ENCODE data around the gene LCP2. TPM values are rescaled to one million over a fixed set of nuclear protein-coding genes. Genes with fewer than 3 reads are reported as not detected.

LCP2 gene
- polyA plus RNA-seq, 3 donors, result 2.7 to 3.1 (median 3.0) TPM

DNA sequence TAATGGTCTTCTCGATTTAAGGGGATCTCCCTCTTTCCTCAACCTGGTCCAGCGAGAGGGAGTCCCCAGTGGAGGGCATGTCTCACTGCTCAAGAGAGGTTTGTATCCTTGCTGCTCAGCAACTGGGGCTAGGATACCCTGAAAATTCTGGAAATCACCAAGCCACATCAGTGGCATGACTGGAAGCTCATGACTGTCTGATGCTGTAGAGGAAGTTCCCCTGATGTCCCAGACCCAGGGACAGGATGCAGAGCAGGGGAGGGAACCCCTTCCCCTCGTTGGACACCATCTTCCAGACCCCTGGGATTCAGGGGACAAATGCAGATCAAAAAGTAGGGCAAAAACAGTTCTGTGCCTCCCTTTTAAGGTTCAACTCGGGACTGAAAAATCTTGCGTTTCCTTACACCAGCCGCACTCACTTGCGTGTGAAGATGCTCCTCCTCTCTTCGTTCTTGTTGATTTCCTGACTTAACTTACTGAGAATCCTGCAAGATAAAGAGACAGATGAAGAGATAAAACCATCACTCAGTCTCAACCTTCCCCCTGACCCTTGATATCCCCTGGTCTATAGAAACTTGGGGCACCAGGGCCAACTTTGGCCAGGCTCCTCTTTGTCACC lies 22.1 kb downstream of the LCP2 start:
- no peak for DNase-seq

DNA sequence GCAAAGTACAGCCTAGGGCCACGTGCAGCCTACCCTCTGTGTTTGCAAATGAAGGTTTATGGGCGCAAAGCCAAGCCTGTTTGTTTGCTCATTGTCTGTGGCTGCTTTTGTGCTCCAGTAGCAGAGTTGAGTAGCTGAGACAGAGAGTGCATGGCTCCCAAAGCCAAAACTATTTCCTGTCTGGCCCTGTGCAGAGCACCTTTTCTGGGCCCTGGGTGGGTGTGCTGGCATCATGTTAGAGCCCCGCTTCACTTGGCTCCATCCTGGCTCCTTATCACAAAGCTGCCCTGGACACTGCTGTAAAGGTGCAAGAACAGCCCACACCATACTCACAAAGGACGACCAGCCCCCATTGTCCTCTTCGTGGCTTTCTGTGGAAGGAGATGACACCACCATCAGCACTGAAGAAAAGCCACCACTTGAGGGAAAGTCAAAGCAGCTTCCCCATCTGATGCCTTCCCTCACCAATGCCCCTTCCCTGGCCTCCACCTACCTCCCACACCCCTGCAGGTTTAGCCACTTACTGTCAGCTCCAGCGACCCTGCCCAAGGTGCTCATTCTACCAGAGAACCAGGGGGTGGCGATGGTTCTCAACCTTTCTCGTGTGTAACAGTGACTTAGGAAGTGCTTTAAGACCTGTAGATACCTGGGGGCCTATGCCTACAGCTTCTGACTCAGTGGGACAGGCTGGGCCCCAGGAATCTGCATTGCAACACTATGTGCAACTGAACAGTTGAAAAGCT lies 23.4 kb downstream of the LCP2 start:
- no peak for DNase-seq

DNA sequence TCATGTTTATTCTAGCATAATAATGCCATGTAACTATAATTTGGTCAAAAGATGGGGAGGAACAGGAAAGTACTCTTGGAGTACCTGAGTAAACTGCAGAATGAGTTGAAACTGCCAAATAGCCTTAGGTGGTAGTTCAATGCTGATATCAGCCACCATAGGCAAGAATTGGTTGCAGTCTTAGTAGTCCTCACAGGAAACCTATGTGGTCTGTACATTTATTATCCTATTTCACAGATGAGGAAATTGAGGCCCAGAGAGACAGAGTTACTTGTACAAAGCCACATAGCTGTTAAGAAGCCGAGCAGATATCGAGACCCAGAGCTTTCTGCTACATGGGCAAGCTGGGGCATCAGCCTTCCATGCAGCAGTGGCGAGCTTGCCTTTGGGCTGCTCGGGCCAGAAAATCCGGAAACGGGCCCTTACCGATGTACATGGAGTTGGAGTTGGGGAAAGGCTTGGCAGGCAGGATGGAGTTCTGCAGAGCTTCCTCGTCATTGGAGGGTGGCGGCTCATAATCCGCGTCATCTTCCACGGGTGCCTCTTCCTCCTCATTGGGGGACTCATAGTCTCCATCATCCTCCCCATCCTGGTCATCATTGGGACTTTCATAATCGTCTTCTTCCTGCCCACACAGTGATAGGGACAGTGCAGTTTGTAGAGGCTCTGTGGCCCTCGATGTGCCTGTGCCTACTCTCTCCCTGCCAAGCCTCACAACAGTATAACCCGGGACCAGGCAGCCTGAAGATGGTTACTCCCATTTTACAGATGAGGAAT lies 27.1 kb downstream of the LCP2 start:
- no peak for DNase-seq

DNA sequence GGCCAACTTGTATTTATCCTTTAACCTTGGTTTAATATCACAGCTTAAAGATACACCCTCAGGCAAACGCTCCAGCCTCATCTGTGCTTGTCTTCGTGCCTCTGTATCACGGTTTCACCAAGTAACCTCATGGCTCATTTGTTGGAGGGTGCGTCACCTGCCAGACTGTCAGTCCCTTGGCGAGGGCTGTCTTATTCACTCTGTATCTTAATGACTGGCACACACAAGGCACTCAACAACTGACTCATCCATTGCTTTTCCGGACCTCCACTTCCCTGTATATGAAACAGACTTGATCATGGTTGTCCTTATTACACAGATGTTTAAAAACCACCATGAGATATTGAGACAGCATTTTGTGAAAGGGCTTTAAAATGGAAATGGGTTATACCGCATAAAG lies 28.0 kb downstream of the LCP2 start:
- no peak for DNase-seq

DNA sequence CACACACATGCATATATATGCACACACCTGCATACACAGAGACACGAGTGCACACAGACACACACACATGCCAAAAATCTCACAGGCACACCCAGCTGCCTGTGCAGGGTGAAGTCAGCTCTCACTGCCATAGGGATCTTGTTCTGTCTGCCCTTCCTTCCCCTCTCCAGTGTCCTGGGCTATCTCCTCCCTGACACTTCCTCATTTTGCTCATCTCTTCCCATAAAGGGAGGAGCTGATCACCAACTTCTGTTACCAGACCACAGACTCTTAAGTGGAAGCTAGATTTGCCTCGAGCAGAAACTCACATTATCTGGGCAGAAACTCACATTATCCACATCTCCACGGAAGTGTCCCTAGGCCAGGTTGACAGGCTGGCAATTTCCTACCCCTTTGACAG lies 28.7 kb downstream of the LCP2 start:
- DNase-seq, result no peak

DNA sequence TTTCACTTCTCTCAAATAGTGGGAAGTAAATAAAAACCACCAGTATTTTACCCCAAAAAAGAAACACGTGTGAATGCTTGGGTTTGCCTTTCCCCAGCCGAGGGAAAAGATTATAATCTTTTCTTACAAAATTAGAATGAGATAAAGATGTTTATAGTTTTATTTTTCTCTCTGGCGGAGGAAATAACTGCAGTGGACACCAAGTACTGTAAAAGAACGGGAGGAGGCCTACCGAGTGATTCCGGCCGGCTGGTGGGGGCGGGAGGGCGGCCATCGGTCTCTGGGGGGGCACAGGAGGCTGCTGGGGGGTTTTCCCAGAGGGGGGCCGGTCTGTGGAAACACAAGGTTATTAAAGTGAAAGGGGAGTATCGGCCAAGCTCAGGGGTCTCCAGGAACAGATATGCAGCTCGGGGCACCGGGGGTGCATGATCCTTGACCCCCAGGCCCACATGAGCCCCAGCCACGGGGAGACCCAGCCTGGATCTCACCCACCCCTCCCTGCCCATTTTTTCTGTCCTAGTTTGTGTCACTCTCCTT lies 29.4 kb downstream of the LCP2 start:
- no peak for DNase-seq

DNA sequence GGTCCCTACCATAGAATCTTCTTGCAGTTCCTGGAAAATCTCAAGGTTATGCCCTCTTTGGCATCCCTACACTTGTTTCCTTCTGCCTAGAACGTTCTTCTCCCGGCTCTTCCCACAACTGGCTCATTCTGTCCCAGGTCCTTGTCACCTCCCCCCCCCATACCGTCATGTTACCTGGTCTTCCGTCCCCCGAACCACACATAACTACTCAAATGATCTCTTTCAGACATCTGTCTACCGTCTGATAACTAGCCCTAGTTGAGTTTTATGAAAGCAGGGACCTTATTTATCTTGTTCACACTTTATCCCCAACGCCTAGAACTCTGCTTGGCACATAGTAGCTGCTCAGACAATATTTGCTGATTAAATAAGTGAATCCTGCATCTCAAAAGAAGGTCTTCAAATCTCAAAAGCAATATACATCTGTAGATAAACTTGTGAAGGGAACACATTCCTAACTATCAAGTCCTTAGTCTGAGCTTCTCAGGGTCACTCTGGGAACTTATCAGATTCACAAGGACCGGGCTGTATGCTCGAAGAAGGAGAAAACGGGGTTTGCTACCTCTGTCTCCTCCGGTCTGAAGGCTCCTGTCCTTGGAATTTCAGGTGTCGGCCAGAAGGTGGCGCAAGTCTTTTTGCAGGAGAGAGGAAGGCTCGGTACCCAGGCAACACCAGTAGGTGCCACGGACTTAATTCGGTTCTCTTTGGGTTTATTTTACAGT lies 30.0 kb downstream of the LCP2 start:
- peak; percentile 66 for DNase-seq

DNA sequence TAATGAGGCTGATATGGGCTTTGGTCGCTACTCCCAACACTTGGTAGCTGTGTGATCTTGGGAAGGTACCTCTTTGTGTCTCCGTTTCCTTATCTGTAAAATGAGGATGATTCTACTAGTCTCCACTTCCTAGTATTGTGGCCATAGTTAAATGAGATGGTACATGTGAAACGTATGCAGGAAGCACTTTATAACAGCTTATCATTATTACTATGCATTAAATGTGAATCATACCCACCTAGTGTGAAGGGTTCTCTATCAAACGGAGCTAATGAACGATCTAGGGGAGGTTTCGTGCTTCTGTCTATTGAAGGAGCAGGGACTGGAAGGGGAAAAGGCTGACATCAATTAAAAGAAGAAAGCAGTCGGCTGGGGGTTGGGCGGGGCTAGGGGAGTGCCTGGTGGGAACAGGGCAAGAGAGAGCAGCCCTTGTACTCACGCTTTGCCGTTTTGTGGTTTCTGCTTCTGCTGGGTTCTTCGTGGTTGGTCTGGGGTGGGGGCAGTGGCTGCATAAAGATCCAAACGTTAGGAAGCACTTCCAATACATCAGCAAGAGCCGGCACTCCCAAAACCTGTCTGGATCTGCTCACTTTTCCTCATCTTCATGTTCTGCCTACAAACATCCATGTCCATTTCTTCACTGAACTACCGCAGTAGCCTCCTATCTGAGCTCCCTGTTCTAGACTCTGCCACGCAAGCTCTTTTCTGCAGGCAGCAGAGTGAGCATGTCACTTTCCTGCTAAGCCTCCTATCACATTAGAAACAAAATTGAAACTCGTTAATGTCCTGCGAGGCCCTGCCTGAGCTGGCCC lies 30.8 kb downstream of the LCP2 start:
- DNase-seq, result no peak

DNA sequence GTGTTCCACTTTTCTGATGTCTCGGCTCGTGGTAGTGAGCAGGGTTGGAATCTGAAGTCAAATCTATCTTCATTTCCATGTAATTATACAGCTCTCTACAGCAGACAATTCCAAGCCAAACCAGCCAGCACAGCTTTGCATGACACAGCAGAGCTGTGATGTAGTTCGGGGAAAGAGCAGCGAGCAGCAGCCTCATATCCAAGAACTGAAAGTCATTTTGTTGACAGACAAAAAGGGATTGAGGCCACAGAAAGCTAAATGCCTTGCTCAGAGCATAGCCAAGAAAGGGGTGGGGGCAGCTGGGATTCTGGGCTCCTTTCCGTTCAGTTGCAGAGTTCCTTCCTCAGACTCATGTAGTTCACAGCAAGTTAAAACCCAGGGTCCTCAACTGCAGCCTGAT lies 32.1 kb downstream of the LCP2 start:
- peak; percentile 82 for DNase-seq

DNA sequence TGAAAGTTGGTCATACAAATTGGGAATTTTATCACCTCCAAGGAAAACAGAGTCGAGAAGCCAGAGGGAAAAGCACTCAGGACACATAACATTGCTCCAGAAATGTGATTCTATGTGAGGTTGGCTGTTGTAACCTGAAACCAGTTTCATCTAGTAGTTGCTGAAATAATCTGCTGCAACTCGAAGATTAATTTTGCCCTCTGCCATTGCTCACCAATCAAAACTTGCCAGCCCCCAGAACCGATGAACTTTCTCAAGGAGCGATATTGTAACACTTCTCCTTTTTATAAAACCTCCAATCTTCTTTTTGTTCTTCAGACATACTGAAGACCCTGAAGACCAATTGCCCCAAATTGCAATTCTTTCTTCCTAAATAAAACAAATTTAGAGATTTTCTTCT lies 33.7 kb downstream of the LCP2 start:
- no peak for DNase-seq

DNA sequence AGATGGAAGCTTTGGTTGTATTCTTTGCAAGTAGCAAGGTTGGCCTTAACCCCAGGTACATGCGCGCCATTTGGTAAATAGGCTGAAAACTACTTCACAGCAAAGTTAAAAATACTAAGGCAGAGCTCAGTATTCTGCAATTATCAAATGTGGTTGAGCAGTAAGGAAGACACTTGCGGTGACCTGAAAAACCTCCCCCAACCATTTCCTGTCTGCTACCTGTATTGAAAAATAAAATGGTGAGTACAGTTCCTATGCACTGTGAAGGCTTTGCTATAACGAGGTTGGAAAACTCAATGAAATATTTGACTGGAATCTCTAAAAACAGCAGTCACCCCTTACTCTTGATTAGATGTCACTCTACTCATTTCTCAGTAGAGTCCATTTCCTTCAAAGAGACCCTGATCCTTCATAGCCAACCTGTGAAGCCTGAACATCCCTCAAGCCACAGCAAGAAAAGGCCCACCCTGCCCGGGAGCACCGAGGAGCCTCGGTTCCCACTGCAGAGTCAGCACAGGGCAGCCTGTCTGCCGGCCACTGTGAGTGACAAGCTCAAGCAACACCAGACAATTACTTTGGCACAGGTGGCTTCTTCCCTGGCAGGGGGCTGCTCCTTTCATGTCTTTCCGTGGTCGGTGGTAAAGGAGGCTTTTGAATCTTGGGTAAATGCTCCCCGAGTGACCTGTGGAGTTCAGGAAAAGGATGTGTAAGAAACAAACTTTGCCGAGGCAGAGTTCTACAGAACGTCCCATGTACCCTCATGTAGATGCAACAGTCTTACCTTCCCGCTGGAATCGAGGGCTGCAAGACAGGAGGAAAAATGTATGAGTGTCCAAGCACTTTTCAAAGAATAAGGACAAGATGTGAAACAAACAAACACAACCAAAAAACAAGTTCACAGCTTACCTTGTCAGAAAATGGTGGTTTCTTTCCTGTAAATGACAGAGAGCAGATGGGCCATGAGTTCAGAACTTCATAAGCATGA lies 35.2 kb downstream of the LCP2 start:
- no peak for DNase-seq

DNA sequence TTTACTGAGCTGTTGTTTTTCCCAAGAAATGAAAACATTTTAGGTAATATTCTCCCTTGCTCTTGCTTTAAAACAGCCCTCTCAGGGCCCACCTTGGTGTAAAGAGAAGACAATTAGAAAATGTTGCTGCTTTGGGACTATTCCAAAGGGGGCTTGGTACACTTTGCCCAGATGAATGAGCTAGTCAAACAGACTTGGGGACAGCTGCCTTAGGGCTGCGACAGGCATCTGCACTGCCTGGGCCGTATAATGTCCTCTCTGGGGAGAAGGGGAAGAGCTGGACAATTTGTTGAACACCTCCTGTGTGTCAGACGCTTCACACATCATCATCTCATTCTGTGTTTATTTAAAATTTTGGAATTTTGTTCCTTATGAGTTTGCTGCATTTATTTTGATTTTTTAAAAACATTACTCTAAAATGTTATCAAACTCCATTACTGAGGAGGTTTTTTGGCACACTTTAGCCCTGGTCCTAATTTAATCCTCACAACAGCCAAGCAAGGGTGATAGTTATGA lies 36.0 kb downstream of the LCP2 start:
- DNase-seq, result no peak

DNA sequence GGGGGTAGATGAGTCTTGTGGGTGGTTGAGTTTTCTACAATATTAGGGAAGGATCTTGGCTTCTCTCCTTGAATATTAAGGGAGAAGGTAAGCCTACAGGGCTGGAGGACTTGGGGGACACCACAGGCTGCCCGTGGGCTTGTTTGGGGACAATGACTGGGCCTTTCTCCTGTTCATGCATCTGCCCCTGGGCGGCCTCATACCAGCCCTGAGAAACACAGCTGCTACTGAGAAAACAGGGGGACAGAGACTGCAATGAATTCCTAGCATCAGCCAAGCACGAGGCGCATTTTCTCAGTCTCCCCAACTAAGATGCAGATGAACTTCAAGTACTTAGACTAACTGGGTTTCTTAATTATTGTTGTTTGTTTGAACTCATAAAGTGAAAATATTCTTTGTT lies 40.2 kb downstream of the LCP2 start:
- DNase-seq, result no peak

DNA sequence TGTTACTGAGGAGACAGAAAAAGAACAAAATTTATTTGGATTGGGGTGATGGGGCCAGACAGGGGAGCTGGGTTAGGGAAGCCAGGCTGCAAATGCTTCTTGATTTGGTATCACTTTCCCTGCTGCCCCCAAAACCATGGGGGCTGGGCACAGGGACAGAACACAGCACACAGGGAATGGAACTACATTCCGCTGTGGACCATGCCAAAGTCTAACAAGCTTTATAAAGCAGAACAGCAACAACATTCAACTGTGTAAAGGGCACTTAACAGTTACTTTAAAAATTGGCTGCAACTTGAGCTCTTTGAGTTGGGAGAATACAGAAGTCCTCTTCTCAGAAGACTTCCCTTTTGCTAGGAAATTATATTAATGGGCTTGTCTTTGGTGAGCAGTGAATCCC lies 41.0 kb downstream of the LCP2 start:
- no peak for DNase-seq

DNA sequence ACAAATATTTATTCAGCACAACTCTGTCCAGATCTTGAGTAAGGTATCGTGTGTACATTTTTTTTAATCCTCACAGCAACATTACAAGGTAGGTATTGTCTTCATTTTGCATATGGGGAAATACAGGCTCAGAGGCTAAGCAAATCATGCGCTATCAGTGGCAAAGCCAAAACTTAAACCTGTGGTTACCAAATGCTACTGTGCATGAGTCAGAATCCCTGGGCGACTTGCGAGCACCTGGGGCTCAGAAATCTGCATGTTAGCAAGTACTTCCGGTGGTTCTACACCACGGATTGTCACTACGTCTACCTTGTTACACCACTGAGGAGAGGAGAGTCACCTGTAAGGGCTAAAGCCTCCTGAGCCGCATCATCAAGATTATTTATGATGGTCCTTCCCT lies 43.5 kb downstream of the LCP2 start:
- DNase-seq, result no peak

DNA sequence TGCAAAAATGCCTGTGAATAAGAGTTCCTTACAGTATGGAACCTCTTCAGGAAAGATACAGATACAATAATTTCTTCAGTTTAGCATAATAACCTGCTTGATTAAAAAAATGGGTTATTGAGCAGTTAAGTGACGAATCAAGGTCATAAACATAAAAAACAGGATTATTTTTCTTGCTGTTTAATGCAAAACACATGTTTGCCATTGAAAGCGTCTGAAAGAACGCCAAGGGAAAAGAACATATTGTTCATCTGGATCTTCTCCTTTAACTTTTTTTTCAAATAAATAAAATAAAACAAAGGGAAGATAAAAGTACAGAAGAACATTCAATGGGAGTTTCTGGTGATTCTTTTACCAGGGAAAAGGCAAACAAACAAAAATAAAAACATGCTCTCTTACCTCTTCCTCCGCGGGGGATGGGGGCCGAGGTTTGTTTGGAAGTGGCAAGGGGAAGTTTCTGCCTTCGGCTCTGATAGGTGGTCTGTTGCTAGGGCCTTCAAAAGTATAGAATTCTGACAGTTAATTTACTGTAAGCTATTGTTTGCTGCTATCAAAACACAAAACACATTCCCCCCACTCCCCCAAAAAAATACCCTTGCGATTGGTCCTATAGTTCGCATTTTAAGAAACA lies 44.7 kb downstream of the LCP2 start:
- DNase-seq, result no peak

DNA sequence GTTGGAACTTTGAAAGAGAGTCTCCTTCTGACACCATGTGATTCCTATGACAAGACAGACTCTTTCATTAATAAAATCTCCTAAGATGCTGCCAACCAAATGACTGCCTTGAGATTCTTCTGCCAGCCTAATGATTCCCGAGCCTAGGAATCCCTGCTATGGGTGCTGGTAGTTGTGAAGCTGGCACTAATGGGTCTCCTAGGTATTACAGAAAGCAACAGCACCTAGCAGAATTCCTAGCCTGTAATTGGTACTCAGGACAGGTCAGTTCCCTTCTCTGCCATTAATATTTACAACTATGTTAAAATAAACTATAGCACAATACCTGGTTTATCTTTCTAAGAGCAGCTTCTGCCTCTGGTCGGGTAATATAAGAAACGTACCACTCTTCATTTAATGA lies 45.5 kb downstream of the LCP2 start:
- no peak for DNase-seq

DNA sequence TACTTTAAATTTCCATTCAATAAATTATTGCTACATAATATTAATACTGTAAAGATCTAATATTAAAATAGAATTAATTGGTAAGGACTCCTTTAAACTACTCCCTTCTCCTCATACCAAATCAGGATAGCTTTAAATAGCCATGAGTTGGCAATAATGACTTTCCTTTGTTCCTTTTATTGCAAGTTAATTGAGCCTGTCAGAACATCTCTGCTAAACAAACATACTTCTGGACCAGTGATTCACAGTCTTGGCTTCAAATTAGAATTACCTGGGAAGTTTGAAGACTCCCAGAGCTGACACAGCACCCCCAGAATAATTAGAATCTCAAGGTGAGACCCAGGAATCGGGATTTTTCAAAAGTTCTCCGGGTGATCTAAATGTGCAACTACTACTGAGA lies 46.1 kb downstream of the LCP2 start:
- DNase-seq, result no peak

DNA sequence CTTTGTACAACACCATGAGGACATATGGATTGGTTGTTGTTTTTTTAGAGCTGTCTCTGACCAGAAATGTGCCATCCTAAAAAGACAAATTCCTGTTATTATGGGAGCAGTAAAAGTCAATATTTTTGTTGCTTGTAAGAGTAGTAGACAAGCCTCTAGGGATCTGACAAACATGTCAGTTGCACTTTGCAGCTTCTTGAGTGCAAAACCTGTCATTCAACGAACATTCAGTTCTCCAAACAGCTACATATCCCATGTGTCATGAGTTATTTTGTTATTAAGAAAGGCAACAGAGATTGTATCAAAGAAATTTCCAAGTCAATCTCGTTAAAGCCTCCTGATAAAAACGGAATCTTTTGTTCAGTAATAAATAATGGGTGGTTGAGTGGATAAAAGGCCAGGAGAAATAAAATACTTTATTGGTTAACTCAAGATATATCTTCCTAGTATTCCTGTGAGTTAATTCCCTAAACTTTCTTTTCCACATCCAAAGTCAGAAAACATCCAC lies 46.7 kb downstream of the LCP2 start:
- DNase-seq, result no peak
